Measurements from ENCODE around the gene HGS.

Gene HGS

DNA sequence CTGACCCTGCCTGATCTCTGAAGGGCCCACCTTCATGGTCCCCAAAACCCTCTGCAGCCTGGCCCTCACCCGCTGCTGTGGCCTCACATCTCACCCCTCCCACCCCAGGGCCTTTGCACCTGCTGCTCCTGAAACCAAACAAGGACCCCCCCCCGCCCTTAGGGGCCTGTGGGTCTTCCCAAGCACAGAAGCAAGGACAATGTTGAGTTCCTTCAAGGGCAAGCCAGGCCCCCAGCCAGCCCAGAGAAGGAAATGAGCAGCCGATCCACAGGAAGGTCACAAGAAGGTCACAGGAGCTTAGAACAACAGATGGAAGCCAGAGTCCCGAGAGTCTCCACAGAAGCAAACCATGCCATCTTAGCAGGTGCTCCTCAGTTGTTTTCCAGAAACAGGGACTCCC is 27.0 kb upstream of the HGS start:
- no peak for FAIRE-seq

DNA sequence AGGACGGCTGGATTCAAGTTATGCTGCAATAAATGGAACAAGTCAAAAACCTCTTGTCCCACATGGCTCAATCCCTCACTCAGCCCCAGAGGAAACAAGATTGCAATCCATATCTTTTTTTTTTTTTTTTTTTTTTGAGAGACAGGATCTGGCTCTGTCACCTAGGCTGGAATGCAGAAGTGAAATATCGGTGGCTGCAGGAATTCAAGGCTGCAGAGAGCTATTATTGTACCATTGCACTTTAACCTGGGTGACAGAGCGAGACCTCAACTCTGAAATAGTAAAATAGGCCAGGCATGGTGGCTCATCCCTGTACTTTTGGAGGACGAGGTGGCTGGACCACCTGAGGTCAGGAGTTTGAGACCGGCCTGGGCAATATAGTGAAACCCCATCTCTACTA is 24.8 kb upstream of the HGS start:
- no peak for FAIRE-seq

DNA sequence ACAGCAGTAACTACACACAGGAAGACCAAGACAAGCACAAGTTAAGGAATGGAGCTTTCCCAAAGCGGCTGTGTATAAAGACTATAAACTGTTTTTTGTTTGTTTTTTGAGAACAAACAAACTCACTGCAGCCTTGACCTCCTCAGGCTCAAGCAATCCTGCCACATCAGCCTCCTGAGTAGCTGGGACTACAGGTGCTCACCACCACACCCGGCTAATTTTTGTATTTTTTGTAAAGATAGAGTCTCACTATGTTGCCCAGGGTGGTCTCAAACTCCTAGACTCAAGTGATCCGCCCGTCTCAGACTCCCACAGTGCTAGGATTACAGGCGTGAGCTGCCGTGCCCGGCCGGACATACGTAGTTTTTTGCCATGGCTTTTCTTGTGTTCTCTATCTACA is 23.4 kb upstream of the HGS start:
- no peak for FAIRE-seq

DNA sequence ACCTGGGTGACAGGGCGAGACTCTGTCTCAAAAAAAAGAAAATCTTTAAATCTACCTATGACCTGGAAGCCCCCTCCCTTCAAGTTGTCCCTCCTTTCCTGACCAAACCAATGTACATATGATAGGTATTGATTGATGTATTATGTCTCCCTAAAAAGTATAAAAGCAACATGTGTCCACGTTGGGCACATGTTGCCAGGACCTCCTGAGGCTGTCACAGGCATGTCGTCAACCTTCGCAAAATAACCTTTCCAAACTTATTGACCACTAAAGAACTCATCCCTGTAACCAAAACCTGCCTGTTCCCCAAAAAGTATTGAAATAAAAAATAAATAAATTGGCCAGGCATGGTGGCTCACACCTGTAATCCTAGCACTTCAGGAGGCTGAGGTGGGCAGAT is 21.8 kb upstream of the HGS start:
- no peak for FAIRE-seq

DNA sequence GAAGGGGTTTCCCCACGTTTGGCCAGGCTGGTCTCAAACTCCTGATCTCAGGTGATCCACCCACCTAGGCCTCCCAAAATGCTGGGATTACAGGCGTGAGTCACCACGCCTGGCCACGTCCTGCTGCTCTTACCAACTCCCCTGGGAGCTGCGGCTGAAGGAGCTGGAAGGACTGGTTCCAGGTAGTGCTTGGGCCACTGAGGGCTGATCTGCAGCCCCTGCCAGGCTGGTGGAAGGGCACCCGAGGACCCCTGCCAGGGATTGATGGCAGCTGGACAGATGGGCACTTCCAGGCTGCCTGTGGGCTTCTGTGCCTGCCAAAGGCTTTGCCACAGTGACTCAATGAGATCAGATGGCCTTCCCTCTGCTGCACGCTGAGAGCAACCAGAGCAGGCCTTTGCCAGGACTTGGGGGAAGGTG is 19.8 kb upstream of the HGS start:
- FAIRE-seq = no peak

DNA sequence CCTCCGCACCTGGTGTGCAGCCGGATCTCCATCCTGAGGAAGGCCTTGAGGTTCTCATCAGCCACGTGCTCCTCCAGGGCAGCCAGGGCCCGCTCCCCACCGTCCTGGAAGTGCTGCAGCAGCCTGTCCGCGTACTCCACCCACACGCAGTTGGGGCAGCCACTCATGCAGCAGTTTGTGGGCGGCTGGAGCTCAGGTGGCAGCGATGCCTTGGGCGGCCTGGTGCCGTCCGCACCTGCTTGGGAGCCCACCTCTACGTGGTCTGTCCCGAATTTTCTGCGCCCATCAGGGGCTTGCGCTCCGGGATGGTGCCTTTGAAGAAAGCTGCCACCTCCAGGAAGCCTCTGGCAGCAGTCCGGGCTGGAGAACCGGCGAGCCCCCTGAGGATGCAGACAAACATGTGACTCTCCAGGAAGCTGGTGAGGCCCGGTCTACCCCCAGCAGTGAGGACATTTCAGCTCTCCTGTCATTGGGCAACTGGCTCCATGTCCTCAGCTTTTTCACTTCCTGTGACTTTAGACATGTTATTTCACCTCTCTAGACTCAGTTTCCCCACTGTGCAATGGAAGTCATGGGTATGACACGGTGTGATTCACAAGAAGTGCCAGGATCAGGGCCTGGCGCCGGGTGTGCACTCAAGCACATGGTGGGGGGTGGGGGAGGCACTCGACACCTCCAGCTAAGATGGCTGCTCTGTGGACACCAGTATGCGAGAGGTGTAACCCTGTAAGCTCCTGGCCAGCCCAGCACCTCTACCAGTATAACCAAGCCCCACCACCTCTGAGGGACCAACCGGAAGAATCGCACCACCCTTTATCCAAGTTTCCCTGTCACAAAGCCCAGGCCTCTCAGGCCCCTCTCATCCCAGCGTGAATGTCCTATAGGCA is 18.4 kb upstream of the HGS start:
- FAIRE-seq = no peak

DNA sequence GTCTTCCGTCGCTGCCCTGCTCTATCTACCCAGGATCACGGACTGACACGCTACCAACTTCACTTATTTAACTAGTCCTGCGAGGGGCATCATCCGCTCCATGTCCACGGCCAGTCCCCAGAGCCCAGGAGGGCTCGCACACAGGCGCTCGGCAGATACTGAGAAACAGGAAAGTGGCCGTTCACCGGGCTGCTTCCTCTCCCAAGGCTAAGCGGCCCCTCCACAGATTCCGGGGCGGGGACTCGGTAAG is 17.8 kb upstream of the HGS start:
- no peak for FAIRE-seq

DNA sequence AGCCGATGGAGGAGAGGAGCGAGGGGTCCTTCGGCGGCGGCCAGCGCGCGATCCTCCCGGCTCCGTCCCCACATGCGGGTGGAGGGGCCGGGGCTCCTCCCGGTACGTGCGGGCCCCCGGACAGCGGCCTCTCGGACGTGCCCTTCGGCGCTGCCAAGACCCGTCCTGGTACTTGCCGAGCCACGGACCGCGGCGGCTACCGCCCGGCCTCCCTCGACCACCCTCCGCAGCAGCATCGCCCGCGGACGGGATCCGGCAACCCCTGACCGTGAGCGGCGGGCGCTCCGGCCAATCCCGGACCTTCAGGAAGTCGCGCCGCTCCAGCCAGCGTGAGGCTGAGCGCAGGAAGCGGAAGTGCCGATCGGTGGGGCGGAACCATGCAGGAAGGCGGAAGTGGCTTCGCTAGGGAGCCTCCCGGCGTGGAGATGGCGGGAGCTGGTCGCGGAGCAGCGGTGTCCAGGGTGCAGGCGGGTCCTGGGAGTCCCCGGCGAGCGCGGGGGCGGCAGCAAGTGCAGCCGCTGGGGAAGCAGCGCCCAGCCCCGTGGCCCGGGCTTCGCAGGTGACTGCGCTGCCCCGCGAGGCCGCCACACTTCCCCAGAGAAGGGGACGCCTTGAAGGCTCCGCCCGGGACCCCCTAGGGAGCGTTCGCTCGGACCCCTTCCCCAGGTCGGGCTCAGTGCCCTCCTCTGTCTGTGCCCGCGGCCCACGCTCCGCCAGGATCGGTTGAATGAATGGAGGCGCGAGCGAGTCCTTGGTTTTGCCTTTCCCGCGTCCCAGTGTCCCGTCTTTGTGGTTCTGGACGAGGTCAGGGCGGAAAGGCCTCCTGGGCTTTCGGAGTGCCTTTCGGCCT is 17.2 kb upstream of the HGS start, which contains the start of the genes CCDC137 and OXLD1:
CCDC137 (plus strand) TSS at position 396 of the 850 bp plus-strand sequence; CDS start at position 426, 30 bp downstream.
OXLD1 (minus strand) TSS at position 264 of the 850 bp plus-strand sequence; CDS start at position 236, 28 bp downstream.
- peak; percentile 53 for FAIRE-seq

DNA sequence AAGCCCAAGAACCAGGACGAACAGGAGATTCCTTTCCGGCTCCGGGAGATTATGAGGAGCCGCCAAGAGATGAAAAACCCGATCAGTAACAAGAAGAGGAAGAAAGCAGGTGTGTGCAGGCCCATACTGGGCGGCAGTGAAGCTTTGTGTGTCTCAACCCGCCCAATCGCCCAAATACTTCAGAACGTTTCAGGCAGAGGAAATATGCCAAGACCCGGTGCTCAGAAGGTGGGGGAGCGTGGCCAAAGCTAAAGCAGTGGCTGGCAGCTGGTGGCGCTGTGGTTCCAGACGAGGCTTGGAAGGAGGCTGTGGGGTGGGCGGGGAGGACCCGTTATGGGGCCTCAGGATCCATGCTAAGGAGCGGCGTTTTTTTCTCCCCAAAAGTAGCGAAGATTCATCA is 16.1 kb upstream of the HGS start:
- FAIRE-seq = no peak

DNA sequence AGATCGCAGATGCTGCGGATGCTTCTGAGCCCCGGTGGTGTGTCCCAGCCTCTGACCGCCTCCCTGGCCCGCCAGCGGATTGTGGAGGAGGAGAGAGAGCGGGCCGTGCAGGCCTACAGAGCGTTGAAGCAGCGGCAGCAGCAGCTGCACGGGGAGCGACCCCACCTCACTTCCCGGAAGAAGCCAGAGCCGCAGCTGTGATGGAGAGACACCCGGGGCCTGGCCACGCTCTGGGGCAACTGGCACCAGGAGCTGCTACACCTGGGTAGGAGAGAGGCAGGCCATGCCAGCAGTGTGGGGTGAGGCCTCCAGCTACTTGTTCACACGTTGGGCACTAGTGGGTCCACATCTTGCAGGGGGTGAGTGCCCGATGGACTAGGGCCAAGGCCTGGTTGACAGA is 11.3 kb upstream of the HGS start:
- no peak for FAIRE-seq

DNA sequence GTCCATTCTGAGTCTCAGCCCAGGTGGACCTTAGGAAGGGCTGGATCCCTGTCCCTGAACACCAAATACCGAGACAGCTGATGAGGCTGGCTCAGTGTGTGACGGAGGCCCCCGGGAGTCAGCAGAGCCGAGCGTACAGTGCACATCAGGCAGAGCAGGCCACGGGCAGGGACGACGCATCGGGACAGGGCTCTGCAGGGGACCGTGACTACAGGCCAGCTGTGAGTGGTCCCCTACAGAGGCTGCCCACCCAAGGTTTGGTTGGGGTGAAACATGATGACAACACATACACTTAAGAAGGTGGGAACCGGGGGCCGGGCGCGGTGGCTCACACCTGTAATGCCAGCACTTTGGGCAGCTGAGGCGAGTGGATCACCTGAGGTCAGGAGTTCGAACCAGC is 10.9 kb upstream of the HGS start:
- FAIRE-seq = no peak

DNA sequence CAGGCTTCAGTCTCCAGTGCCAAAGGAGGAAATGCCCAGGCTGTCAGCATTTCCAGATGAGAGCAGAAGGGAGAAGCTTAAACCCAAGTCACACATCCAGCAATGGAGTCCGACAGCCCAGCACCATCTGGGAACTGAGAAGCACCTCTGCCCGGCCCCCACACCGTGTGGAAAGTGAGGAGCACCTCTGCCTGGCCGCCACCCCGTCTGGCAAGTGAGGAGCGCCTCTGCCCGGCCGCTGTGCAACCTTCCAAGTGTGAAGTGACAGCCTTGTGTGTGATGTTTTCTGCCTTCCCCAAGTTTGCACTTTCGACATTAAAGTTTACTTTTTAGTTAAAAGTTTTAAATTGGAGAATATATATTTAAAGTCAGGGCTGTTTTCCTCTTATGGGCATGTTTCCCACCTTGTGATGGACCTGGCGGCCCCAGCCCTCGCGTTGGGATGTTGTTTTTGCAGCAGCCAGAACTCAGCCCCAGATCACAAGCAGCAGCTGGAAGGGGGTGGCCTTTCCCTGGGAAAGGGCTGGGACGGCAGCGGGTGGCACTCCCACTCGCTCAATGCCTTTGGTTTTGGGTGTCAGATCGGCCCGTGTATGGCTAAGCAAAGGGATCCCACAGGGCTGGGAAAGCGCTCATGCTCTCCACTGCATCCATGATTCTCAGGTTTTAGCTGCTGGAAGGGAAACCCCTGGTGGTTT is 10.1 kb upstream of the HGS start:
- FAIRE-seq = no peak

DNA sequence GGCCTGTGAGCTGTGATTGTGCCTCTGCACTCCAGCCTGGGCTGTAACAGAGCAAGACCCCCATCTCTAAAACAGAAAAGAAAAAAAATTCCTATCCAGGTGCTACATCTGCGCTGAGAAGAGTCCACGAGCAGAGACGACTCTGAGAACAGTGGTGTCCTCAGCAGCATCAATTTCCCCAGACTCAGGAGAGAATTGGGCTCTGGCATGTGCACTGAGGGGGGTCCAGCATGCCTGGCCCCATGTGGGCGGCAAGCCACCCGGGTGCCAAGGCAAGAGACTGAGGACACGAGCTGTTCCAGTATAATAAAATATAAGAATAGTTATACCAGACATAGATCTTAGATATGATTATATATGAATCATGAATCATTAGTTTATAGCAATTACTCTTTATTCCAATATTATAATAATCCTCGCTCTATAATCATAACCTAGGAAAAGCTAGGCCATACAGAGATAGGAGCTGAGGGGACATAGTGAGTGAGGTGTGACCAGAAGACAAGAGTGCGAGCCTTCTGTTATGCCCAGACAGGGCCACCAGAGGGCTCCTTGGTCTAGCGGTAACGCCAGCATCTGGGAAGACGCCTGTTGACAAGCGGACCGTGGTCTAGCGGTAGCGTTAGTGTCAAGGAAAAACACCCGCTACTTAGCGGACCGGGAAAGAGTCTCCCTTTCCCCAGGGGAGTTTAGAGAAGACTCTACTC is 8.1 kb upstream of the HGS start:
- peak; percentile 94 for FAIRE-seq

DNA sequence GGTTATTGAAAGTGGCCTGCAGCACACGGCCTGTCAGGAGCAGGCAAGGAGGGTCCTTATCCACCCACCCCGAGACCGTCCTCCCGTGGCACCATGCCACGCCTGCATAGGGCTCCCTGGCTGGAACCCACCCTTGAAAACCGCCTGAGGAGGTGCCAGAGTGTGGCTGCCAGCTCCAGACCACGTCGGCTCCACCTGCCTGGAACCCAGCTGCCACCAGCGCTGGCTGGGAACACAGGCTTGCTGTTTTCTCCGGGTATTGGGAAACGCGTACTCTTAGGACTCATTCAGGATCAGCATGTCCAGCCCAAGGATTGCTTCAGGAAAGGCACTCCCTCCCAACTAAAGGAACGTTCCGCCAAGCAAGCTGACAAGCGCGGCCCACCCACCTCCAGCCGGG is 6.9 kb upstream of the HGS start:
- FAIRE-seq = no peak

DNA sequence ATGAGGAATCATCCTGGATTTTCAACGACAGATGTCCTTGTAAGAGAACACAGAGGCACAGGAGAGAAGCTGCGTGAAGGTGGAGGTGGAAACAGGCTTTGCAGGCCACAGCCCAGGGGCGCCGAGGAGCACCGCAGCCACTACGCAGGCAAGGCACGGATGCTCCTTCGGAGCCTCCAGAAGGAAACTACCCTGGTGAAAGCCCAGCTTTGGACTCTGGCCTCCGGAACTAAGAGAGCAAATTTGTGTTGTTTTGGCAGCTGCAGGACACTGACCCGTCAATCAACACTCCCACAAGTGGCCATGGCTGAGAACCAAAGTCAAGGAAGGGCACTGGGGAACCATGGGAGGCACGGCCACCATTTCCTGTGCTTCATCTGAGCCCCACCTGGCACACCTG is 3.7 kb upstream of the HGS start:
- no peak for FAIRE-seq

DNA sequence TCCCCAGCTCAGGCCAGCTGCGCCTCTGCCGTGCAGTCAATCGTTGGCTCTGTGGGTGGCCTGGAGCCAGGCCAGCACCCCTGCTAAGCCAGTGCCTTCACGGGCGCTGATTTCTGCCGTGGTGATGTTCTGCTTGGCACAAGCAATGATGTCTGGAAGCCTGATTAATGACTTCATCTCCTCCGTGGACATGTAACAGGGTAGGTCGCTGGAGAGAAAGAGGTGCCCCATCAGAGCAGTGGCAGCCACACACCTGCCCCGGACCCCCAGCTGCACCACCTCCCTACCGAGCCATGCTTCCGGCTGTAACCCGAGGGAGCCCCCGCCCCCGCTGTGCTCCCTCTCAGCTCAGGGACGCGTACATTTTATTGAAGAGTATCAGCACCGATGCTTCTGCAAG is 2.1 kb upstream of the HGS start:
- no peak for FAIRE-seq

DNA sequence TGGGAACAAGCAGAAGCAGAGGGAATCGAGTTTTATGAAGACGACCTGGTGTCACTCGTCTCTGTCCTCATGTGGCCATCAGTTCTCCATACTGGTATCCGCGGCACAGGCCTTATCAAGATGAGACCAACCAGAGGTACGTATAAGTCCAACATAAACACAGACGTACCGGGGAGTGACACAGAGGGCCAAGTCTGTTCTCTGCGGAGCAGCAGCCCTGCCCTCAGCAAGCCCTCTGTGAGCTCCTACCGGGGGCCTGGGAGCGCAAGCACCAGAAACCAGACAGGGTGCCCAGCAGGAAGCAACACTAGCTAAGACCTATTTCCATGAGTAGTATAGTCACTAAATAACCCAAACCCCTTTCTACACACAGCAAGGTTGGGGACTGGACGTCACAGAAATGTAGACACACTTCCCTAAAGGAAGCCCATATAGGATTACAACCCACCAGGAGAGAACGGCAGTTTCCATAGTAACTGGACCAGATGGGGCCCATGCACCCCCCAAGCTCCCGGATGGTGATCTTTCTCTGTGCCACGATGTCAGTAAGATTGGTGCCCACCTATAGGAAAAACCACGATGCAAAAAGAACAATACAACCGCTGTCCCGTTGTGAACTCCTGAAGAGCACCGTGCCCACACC is 1.1 kb upstream of the HGS start:
- FAIRE-seq = no peak

DNA sequence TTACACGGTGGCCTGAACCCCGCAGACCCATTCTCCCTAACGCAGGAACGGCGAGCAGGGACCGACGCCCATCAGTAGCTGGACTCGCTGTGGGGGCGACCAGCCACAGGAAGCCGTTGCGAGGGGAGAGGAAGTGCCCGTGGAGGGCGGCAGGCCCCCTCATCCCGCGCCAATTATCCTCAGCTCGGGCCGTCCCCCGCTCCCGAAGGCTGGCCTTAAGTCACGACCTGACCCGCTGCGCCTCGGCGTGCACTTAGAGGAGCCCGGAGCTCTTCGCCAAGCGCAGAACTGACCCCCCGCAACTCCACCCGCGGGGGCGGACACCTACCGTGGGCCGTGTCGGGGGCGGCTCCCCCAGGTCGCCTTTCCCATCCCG is 615 bp upstream of the HGS start:
- FAIRE-seq = no peak

DNA sequence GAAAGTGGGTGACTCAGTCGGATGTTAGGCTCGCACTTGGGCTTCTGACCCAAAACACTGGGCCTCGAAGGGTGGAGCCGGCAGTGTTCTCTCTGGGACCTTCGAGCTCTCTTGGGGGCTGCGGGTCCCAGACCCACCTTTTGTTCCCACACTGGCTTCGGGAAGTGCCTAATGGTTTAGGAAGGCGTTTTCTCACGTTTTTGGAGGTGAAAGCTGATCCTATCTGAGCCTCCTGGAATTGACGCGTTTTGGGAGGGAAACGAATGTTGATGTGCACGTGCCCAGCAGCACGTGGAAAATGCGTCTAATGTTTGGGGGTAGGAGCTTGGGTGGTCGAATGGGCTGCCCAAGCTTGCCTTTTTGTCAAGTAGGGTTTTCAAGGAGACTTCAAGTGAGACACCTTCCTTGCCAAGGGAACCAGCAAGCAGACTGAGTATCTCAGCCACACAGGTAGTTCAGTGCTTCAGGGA is 666 bp downstream of the HGS start:
- FAIRE-seq = no peak

DNA sequence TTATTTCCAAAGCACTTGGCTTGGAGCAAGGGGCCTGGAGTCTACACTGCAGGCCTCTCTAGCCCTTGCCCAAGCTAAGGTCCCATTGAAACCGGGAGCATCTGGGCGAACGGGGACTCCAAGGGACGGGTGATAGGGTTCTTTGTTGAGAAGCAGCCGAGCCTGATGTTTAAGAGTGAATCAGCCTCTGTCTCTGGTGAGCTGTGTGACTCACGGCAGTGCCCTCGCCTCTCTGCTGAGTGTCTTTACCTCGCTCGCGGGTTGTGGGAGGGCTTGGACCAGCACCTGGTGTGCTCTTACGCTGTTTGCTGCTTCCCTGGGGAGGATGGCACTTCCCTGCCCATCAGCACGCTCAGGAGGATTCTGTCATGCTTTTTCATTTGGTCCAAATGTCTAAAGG is 1.3 kb downstream of the HGS start:
- FAIRE-seq = no peak

DNA sequence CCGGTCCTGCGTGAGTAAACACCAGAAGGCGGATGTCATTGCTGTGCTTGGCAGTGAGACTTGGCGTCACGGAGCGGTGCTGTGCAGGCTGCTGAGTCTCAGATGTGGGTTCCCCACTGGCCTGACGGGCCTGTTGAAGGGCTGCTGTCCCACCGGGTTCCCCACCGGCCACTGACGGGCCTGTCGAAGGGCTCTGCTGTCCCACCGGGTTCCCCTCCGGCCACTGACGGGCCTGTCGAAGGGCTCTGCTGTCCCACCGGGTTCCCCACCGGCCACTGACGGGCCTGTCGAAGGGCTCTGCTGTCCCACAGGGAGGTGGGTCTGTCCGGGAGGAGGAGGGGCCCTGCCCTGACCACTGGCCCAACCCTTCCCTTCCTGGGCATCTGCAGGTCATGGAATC is 2.8 kb downstream of the HGS start:
- no peak for FAIRE-seq

DNA sequence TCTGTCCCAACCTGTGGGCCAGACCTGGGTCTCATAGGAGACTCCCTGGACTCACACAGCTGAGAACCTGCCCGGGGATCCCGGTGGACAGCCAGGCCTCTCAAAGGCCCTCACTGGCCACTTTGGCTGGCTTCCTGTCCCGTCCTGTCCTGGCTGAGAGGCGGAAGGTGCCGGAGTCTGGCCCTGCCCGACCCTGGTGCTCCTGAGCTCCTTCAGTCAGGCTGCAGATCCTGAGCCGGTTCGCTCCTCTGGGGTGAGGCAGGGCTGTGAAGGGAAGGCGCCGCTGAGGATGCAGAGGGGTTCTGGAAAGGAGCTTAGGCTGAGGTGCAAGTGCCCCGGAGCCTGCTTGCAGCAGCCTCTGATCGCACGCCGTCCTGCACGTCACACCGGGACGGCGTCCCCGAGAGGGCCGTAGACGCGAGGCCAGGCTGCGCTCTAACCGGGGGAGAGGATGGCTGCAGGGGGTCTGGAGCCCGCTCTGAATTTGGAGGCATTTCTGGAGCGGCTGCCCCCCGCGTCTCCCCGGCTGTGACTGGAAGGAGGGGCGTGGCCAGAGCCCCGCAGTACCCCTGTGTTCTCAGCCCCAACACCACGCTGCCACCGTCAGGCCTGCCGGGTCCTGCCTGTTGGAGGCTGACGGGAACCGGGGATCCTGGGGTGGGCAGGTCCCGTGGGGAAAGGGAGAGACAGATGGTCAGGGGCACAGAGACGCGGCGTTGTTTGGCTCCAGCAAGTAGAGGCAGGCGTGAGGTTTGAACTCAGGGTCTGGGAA is 4.1 kb downstream of the HGS start:
- FAIRE-seq = no peak
